GM18517 (cell line): ENCODE results near the gene CES3.

ENCODE experiments used
- ATAC-seq: cut with Tn5 transposase; IDR thresholded peaks from one replicate; pipeline ENCODE4 v1.9.1; 2021; ENCODE audit warnings: mild to moderate bottlenecking, moderate library complexity; ENCODE audit not compliant: unreplicated experiment

The CES3 gene

GRCh38 chr16:66961065-66961744 lies at the start of gene CES3:
Gene CES3 (plus strand): TSS chr16:66961266. CDS start chr16:66961308, 42 bp downstream.
- ATAC-seq: peak; percentile 81

GRCh38 chr16:66911801-66912200 lies 49.3 kb upstream of the CES3 start:
- ATAC-seq: no peak

GRCh38 chr16:66913081-66913480 lies 48.0 kb upstream of the CES3 start:
- no peak for ATAC-seq

- ATAC-seq: no peak
These were observed 47.4 kb upstream of the CES3 start for GRCh38 chr16:66913711-66914110.

GRCh38 chr16:66914541-66914940 lies 46.5 kb upstream of the CES3 start:
- ATAC-seq: no peak

GRCh38 chr16:66915041-66915440 lies 46.0 kb upstream of the CES3 start:
- no peak for ATAC-seq

- ATAC-seq: no peak
These were observed 44.5 kb upstream of the CES3 start for GRCh38 chr16:66916518-66916917.

GRCh38 chr16:66917741-66918140 lies 43.3 kb upstream of the CES3 start:
- ATAC-seq: no peak

- ATAC-seq: no peak
These were observed 42.7 kb upstream of the CES3 start for GRCh38 chr16:66918355-66918754.

GRCh38 chr16:66918803-66919568 lies 42.1 kb upstream of the CES3 start, which contains the start of gene CDH16:
Gene CDH16 (minus strand): TSS chr16:66918885. CDS start chr16:66918065, 820 bp downstream.
- no peak for ATAC-seq

- no peak for ATAC-seq
These were observed 41.3 kb upstream of the CES3 start for GRCh38 chr16:66919569-66920298.

- no peak for ATAC-seq
These were observed 40.8 kb upstream of the CES3 start for GRCh38 chr16:66920299-66920590.

GRCh38 chr16:66920924-66921680 lies 40.0 kb upstream of the CES3 start:
- no peak for ATAC-seq

GRCh38 chr16:66921729-66922450 lies 39.2 kb upstream of the CES3 start:
- no peak for ATAC-seq

GRCh38 chr16:66923247-66923731 lies 37.8 kb upstream of the CES3 start:
- ATAC-seq: no peak

- no peak for ATAC-seq
These were observed 37.2 kb upstream of the CES3 start for GRCh38 chr16:66923866-66924265.

- ATAC-seq: no peak
These were observed 36.3 kb upstream of the CES3 start for GRCh38 chr16:66924527-66925321.

GRCh38 chr16:66925322-66925840 lies 35.7 kb upstream of the CES3 start, which contains the start of gene RRAD:
Gene RRAD (minus strand): TSS chr16:66925535. CDS start chr16:66925179, 356 bp downstream.
- no peak for ATAC-seq
